ENCODE data around the gene PLAGL2.

PLAGL2 gene

DNA sequence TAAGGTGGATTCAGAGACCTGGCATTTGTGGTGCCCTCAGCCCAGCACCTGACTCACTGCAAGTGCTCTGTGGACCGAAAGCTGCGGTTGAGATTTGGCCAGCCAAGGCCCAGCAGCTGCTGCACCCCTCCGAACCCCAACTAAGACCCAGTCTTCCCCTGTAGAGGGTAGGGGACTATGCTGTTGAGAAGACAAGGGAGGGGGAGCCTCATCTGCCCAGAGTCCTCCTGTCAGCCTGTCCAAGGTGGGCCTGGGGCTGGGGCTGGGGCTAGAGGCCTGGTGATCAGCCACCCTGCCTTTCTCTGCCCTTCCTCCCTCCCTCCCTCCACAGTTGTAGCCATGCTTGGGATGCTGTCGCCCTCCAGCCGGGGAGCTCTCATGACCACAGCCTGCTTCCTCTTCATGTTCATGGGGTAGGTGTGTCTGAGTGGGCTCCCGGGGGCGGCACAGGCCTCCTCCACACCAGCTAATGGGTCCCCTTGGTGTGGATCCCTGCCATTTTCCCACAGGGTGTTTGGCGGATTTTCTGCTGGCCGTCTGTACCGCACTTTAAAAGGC lies 57.2 kb downstream of the PLAGL2 start:
- DNase-seq = no peak

DNA sequence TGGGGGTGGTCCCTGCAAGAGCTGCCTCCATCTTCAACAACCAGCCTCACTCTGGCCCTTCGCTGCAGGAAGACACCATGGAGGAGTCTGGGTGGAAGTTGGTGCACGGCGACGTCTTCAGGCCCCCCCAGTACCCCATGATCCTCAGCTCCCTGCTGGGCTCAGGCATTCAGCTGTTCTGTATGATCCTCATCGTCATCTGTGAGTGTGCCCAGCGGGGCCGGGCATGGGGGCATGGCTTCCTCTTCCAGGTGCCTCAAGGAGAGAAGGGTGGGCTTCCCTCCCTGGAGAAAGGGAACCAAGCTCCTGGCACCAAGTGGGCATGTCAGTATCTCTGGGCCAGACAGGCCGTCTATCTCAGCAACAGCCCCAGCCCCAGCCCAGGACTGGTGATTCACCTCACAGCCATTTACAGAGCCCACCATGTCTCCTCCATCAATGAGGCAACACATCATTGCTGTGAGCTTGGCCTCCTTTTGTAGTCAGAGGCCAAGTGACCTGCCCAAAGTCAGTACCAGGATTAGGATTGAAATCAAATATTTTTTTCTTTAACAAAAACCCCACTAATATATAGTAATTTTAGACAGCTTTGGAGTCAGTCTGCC lies 57.9 kb downstream of the PLAGL2 start:
- DNase-seq = no peak

DNA sequence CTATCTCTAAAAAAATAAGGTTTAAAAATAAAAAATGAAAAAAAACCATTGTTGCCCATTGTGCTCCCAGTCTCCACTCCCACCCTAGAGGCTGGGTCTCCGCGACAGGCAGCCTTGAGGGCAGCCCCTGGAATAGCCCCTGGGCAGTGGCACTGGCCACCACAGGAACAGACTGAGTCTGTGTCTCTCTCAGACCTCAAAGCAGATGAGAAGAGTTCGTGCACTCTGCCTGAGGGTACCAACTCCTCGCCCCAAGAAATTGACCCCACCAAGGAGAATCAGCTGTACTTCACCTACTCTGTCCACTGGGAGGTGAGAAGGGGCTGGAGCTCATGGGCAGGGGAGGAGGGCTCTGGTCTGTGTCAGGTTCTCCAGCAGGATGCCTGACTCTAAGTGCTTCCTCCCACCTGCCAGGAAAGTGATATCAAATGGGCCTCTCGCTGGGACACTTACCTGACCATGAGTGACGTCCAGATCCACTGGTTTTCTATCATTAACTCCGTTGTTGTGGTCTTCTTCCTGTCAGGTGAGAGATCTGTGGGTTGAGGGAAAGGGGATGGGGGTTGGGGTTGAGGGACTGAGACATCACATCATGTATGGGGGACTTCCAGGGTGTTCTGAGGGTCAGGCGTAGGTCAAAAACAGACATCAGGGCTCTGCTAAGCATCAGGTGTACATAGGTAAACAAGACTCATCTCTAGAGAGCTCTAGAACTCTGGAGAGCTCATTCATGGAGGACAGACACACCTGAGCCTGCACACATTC lies 62.5 kb downstream of the PLAGL2 start:
- no peak for DNase-seq

DNA sequence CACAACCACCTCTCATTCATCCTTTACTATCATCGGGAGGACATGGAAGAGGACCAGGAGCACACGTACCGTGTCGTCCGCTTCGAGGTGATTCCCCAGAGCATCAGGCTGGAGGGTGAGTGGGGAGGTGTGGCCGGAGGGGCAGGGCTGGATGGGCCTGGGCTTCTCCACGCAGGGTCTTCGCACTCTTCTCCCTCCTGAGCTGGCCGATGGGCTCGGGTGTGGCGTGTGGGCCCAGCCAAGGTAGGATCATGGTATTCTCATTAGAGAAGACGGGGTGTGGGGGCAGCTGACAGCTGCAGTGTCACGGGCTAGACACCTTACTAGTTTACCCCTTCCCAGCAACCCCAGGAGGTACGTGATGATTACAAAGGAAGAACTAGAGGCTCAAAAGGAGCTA lies 64.6 kb downstream of the PLAGL2 start:
- no peak for DNase-seq
